Heart left ventricle (tissue), 11 donors: ENCODE measurements around the gene DOK1. TPM values are rescaled to one million over a fixed set of nuclear protein-coding genes. Genes with fewer than 3 reads are reported as not detected.

Source experiments
- polyA plus RNA-seq, 2 donors: library from polyadenylated mRNA; stranded (reverse); fragments of 200-250 nt; gene quantifications; one replicate each; pipeline ENCODE4 v1.2.3, GENCODE V29; 2013
- total RNA-seq, 9 donors: library from RNA; depleted of rRNA in 2 of 9; stranded (reverse); fragments of >200 nt in 2 of 9; fragmentation: NEBNext Ultra II Directional in 3 of 9; extraction: Animal tissue kit (Norgen Biotek cat#: 25700) in 3 of 9; gene quantifications; one replicate each; pipeline versions ENCODE4 v1.1.0 to v1.2.4, GENCODE V29; 2016 to 2023
- donor health status: ischemic (EF 13 %, LVEDD 7.1; RV severe dilation, severe dysfunction).
- donor health status: healthy with polysubstance abuse.
- donor health status: DM: no; HTN: yes; CAD: no.
- donor health status: DM: no; HTN: no; CAD: no.
- donor health status: ischemic (EF 25% LVEDD 5.7; RV mildly dilated, moderate dysfunction).
- donor health status: healthy.
- donor health status: DM: yes; HTN: yes; CAD: no.
- donor health status: PGD.
- donor health status: nonischemic (EF 23%, LVEDD 6.1; RV moderate dilation, normal function).

DOK1 gene
- total and polyA plus RNA-seq, 11 donors: 2.4 to 11.6 (median 4.8) TPM

Other genes with a start within 250 kb of the DOK1 start
- gene SLC4A5, start 211.3 kb upstream of the DOK1 start, total RNA-seq: 1 to 10 TPM in 7 of 9 donors, under 1 TPM in 2; 0.36 to 4.1 (median 1.6) TPM
- 1 to 10 TPM in 1 of 2 donors, under 1 TPM in 1; 0.72 to 1.2 TPM for gene SLC4A5, start 211.3 kb upstream of the DOK1 start, polyA plus RNA-seq
- gene DCTN1, start 174.4 kb upstream of the DOK1 start, total RNA-seq: 100 to 1,000 TPM; 129 to 376 (median 211) TPM
- 100 to 1,000 TPM; 149 to 171 TPM for gene DCTN1, start 174.4 kb upstream of the DOK1 start, polyA plus RNA-seq
- gene C2orf81, start 133.1 kb upstream of the DOK1 start, total RNA-seq: 1 to 10 TPM in 3 of 9 donors, under 1 TPM in 6; 0.48 to 2.3 (median 0.85) TPM
- 1 to 10 TPM in 1 of 2 donors, under 1 TPM in 1; 0.91 to 1.1 TPM for gene C2orf81, start 133.1 kb upstream of the DOK1 start, polyA plus RNA-seq
- 1 to 10 TPM; 1.5 to 5.1 (median 3.0) TPM for gene WDR54, start 133.0 kb upstream of the DOK1 start, total RNA-seq
- gene WDR54, start 133.0 kb upstream of the DOK1 start, polyA plus RNA-seq: 1 to 10 TPM; 1.4 to 6.5 TPM
- 10 to 100 TPM; 10.9 to 19.6 (median 15.3) TPM for gene RTKN, start 112.8 kb upstream of the DOK1 start, total RNA-seq
- 10 to 100 TPM; 18.0 to 27.6 TPM for gene RTKN, start 112.8 kb upstream of the DOK1 start, polyA plus RNA-seq
- gene INO80B, start 99.6 kb upstream of the DOK1 start, total RNA-seq: 10 to 100 TPM; 11.7 to 29.2 (median 21.3) TPM
- gene INO80B, start 99.6 kb upstream of the DOK1 start, polyA plus RNA-seq: 10 to 100 TPM; 26.1 to 28.5 TPM
- gene WBP1, start 96.3 kb upstream of the DOK1 start, total RNA-seq: 10 to 100 TPM; 32.7 to 58.4 (median 42.4) TPM
- gene WBP1, start 96.3 kb upstream of the DOK1 start, polyA plus RNA-seq: 10 to 100 TPM; 29.0 to 44.2 TPM
- 10 to 100 TPM; 17.3 to 31.9 (median 22.8) TPM for gene MOGS, start 89.3 kb upstream of the DOK1 start, total RNA-seq
- gene MOGS, start 89.3 kb upstream of the DOK1 start, polyA plus RNA-seq: 10 to 100 TPM; 15.8 to 34.4 TPM
- 100 to 1,000 TPM in 7 of 9 donors, 10 to 100 TPM in 2; 64.9 to 180 (median 140) TPM for gene MRPL53, start 82.0 kb upstream of the DOK1 start, total RNA-seq
- 100 to 1,000 TPM in 1 of 2 donors, 10 to 100 TPM in 1; 77.6 to 128 TPM for gene MRPL53, start 82.0 kb upstream of the DOK1 start, polyA plus RNA-seq
- 10 to 100 TPM in 1 of 9 donors, 1 to 10 TPM in 8; 4.4 to 13.4 (median 7.1) TPM for gene CCDC142, start 71.7 kb upstream of the DOK1 start, total RNA-seq
- gene CCDC142, start 71.7 kb upstream of the DOK1 start, polyA plus RNA-seq: 1 to 10 TPM; 5.8 to 6.4 TPM
- 10 to 100 TPM in 4 of 9 donors, 1 to 10 TPM in 5; 7.1 to 14.2 (median 10.0) TPM for gene TTC31, start 71.6 kb upstream of the DOK1 start, total RNA-seq
- 10 to 100 TPM in 1 of 2 donors, 1 to 10 TPM in 1; 8.8 to 13.2 TPM for gene TTC31, start 71.6 kb upstream of the DOK1 start, polyA plus RNA-seq
- 1 to 10 TPM in 2 of 9 donors, under 1 TPM in 5, not detected in 2; 0.14 to 1.7 (median 0.72) TPM for gene LBX2, start 55.1 kb upstream of the DOK1 start, total RNA-seq
- under 1 TPM; 0.27 to 0.67 TPM for gene LBX2, start 55.1 kb upstream of the DOK1 start, polyA plus RNA-seq
- 10 to 100 TPM; 10.6 to 22.3 (median 16.5) TPM for gene PCGF1, start 47.0 kb upstream of the DOK1 start, total RNA-seq
- gene PCGF1, start 47.0 kb upstream of the DOK1 start, polyA plus RNA-seq: 10 to 100 TPM; 22.5 to 24.9 TPM
- gene TLX2, start 40.3 kb upstream of the DOK1 start, total RNA-seq: not detected
- not detected for gene TLX2, start 40.3 kb upstream of the DOK1 start, polyA plus RNA-seq
- not detected for gene DQX1, start 28.5 kb upstream of the DOK1 start, total RNA-seq
- not detected for gene DQX1, start 28.5 kb upstream of the DOK1 start, polyA plus RNA-seq
- 10 to 100 TPM; 33.6 to 74.5 (median 49.8) TPM for gene AUP1, start 25.0 kb upstream of the DOK1 start, total RNA-seq
- gene AUP1, start 25.0 kb upstream of the DOK1 start, polyA plus RNA-seq: 100 to 1,000 TPM in 1 of 2 donors, 10 to 100 TPM in 1; 77.9 to 168 TPM
- gene HTRA2, start 24.8 kb upstream of the DOK1 start, total RNA-seq: 10 to 100 TPM; 23.6 to 32.0 (median 24.8) TPM
- 10 to 100 TPM; 24.5 to 45.4 TPM for gene HTRA2, start 24.8 kb upstream of the DOK1 start, polyA plus RNA-seq
- gene LOXL3, start 778 bp upstream of the DOK1 start, total RNA-seq: 1 to 10 TPM; 1.6 to 8.7 (median 3.0) TPM
- 1 to 10 TPM; 1.5 to 3.5 TPM for gene LOXL3, start 778 bp upstream of the DOK1 start, polyA plus RNA-seq
- under 1 TPM in 3 of 9 donors, not detected in 6; 0.21 to 0.88 (median 0.79) TPM for gene M1AP, start 93.6 kb downstream of the DOK1 start, total RNA-seq
- gene M1AP, start 93.6 kb downstream of the DOK1 start, polyA plus RNA-seq: under 1 TPM; 0.07 to 0.08 TPM
- 1 to 10 TPM; 2.2 to 4.9 (median 3.5) TPM for gene SEMA4F, start 99.5 kb downstream of the DOK1 start, total RNA-seq
- gene SEMA4F, start 99.5 kb downstream of the DOK1 start, polyA plus RNA-seq: 1 to 10 TPM in 1 of 2 donors, under 1 TPM in 1; 0.95 to 2.8 TPM